ENCODE data around the gene STX16.
"Not testable (repeated sequence)": the region's sequence is repeated elsewhere in the genome, so short reads cannot be mapped to it uniquely, and the experiment has no call there.

Gene STX16

DNA sequence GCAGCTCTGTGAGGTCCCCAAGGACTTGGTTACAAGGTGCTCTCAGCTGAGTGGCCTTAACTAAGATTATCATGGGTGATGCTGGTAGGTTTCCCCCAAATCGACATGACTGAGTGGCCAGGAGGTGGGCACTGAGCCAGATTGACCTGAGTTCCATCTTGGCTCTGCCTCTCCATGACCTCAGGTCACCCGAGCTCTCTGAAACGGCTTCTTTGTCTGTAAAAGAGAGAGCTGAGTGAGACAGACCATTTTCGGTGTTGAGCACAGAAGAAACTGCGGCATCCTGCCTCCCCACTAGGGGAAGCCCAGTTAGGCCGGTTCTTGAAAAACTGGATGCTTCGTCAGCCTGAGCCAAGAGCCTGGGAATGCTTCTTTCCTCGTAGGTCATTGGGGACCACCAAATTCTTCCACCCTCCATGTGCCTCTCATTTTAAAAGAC is 14.1 kb upstream of the STX16 start:
- DNase-seq (ENCODE audit: low read depth) = no peak
- no peak overlapping the region for H3K4me3 ChIP-seq (ENCODE audit: control insufficient read depth, low read depth, low read length)
- TF ChIP-seq, protein P1, sequence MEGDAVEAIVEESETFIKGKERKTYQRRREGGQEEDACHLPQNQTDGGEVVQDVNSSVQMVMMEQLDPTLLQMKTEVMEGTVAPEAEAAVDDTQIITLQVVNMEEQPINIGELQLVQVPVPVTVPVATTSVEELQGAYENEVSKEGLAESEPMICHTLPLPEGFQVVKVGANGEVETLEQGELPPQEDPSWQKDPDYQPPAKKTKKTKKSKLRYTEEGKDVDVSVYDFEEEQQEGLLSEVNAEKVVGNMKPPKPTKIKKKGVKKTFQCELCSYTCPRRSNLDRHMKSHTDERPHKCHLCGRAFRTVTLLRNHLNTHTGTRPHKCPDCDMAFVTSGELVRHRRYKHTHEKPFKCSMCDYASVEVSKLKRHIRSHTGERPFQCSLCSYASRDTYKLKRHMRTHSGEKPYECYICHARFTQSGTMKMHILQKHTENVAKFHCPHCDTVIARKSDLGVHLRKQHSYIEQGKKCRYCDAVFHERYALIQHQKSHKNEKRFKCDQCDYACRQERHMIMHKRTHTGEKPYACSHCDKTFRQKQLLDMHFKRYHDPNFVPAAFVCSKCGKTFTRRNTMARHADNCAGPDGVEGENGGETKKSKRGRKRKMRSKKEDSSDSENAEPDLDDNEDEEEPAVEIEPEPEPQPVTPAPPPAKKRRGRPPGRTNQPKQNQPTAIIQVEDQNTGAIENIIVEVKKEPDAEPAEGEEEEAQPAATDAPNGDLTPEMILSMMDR (conservative IDR thresholded peaks at IDR 0.05; ENCODE audit: control insufficient read depth, insufficient read depth, low read depth, low read length) = peak; percentile 6

DNA sequence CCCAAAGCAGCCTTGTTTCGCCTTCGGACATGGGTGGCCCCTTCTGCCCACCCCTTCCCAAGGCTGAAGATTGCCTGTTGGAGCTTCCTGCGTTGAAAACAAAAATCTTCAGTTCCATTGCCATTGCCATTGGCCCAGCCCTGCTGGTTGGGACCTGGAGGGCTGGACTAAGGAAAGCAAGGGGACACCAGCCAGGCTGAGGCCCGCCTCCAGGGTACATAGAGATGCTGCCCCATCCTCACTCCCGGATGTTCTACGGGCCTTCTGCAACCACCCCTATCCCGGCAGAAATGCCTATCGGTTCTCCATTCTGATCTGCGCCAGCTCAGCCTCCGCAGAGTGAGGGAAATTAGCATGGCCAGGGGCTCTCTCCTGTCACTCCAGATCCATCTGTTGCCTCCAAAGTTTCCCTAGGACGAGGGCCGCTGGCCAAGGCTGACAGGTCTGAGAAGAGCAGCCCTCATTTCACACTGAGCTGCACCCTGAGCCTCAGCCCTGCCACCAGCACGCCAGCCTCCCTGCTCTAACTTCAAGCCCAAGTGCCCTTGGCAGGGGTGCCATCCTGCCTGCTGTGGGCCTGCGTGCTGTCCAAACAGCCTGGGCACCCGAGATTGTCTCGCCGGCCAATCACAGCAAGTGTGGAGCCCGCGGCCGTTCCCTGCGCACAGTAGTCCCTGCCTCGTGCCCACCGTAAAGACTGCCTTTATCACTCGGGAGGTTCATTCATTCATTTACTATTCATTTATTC is 13.4 kb upstream of the STX16 start:
- no peak overlapping the region for H3K4me3 ChIP-seq (ENCODE audit: control insufficient read depth, low read depth, low read length)
- no peak for DNase-seq (ENCODE audit: low read depth)
- TF ChIP-seq, protein P1 (conservative IDR thresholded peaks at IDR 0.05; ENCODE audit: control insufficient read depth, insufficient read depth, low read depth, low read length) = no peak

DNA sequence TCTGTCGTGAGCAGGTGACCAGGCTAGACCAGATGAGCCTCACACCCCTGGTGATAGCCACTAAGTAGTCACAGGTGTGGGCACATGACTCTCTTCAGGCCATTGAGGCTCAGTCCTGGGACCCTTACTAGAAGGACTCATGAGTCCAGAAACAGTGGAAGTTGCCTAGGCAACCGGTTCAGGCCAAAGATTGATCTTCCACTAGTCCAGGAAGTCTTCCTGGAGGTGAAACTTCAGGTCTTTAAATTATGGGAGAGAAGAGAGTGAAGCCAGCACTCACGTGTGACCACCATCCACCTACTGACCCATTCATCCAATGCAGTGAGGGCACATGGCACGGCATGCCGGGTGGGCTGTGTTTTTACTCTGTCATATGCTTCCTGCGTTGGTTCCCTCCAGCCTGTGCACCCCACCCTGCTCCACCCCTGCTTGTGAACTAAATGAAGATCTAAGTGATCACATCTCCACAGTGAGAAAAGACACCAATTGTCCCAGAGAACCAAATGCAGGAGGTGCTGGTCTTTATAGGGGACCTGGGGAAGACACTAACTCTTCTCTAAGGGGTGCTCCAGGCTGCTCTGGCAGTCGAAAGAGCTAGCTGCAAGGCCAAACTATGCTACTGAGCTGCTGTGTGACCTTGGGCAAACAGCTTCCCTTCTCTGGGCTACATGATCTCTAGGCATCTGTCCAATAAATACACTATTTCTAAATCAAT is 12.5 kb upstream of the STX16 start:
- TF ChIP-seq, protein P1 (conservative IDR thresholded peaks at IDR 0.05; ENCODE audit: control insufficient read depth, insufficient read depth, low read depth, low read length) = no peak
- no peak for DNase-seq (ENCODE audit: low read depth)

DNA sequence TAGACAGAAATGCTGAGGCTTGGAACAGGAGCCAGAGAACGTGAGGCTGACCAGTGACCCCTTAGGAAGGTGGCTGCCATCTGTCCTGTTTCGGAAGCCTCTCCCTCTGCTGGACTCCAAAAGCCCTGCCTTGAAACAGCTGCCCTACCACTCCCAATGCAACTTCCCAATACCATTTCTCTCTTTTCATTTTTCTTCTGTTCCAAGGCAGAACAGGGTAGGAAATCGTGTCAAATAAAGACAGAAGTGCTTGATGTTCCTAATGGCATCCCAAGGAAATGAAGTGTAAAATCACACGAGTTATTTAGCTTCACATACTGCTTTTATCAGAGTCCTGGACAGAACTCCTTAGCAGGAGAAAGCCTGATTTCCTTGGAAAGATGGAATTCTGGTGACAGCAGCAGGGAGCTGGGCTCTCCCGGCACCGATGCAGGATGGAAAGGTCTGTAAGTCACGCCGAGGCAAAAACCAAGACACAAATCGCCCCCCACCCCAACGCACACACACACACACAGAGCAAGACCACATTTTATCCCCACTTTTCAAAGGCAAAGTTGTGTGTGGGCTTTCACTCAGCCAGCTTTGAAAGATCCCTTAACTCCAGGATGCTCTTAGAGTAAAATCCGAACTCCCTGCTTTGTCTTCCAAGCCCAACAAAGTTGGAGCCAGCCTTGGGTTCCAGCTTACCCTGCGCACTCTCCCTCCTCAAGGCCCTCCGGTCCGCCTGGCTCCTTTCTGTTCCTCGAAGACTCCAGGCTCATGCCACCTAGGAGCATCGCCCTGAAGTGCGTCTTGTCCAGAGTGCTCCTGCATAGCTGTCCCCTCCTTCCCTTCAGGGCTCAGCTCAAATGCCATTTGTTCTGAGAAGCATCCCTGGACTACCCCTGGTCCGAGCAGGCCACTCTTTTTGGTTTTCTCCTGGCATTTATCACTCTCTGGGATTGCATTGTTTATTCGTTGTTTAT is 11.6 kb upstream of the STX16 start:
- DNase-seq (ENCODE audit: low read depth) = no peak
- TF ChIP-seq, protein P1 (conservative IDR thresholded peaks at IDR 0.05; ENCODE audit: control insufficient read depth, insufficient read depth, low read depth, low read length) = no peak
- no peak overlapping the region for H3K4me3 ChIP-seq (ENCODE audit: control insufficient read depth, low read depth, low read length)

More for the DNA sequence above, 12.5 kb upstream of the STX16 start:
- H3K4me3 ChIP-seq (ENCODE audit: control insufficient read depth, low read depth, low read length) = no peak overlapping the region

DNA sequence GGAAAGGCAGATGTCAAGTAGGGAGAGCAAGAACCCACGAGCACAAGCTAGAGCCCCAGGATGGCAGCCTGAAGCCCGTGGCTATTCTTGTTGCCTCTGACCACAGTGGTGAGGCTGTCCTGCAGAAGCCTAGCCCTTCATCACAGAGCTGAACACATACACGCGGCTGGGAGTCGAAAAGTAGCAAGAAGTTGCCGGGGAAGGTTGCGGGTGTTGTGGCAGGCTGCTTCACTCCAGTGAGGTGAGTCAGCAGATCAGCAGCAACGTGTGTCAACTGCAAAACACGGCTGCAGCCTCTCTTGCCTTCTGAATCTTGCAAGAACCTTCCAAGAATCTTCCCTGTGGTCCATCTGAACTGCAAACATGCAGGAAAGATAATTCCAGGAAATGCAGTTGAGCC is 10.6 kb upstream of the STX16 start:
- TF ChIP-seq, protein P1 (conservative IDR thresholded peaks at IDR 0.05; ENCODE audit: control insufficient read depth, insufficient read depth, low read depth, low read length) = no peak
- peak; percentile 68 for DNase-seq (ENCODE audit: low read depth)
- H3K4me3 ChIP-seq (ENCODE audit: control insufficient read depth, low read depth, low read length) = no peak overlapping the region

DNA sequence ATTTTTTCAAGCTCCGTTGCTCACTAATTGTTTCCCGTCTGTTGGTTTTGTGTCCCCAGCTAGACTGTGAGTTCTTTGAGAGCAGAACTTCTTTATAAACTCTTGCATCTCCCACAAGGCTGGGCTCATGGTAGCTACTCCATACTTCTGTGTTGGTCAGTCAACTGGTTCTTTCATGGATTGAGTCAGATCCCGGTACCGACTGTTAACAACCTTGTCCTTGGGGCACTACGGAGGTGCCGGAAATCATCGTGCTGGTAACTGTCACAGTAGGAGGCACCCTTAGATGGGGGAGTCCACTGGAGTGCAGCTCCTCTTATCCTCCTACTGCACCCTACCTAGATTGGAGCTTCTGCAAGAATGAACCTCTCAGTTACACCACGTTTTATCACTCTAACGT is 8.6 kb upstream of the STX16 start:
- H3K4me3 ChIP-seq (ENCODE audit: control insufficient read depth, low read depth, low read length) = no peak overlapping the region
- DNase-seq (ENCODE audit: low read depth) = no peak
- TF ChIP-seq, protein P1 (conservative IDR thresholded peaks at IDR 0.05; ENCODE audit: control insufficient read depth, insufficient read depth, low read depth, low read length) = no peak

DNA sequence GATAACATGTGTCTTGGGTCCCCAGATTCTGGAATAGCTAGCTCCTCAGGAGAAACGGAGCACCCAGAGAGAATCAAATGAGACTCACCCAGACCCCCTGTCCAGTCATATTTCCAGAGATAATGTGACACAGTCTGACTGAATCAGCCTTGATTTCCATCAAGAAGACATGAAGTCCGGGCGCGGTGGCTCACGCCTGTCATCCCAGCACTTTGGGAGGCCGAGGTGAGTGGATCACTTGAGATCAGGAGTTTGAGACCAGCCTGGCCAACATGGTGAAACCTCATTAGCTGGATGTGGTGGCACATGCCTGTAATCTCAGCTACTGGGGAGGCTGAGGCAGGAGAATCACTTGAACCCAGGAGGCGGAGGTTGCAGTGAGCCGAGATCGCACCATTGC is 8.2 kb upstream of the STX16 start:
- not testable (repeated sequence) for DNase-seq (ENCODE audit: low read depth); H3K4me3 ChIP-seq (ENCODE audit: control insufficient read depth, low read depth, low read length)
